ENCODE results near the gene LSM7. TPM values are rescaled to one million over a fixed set of nuclear protein-coding genes. Genes with fewer than 3 reads are reported as not detected.

Gene LSM7
- total and polyA plus RNA-seq, 9 donors: 31.8 to 196 (median 79.6) TPM

- Histone ChIP-seq H3K4me1 (ENCODE audit: insufficient read depth) (no peaks in the 10 kb centered on the region), H3K4me3 (no peak overlapping the region), H3K9me3 (no peaks in the 10 kb centered on the region), H3K36me3 (no peaks in the 10 kb centered on the region), H3K27ac (no peak overlapping the region), H3K27me3 (no peaks in the 10 kb centered on the region)
- DNase-seq: no peak
- TF ChIP-seq, protein P1, sequence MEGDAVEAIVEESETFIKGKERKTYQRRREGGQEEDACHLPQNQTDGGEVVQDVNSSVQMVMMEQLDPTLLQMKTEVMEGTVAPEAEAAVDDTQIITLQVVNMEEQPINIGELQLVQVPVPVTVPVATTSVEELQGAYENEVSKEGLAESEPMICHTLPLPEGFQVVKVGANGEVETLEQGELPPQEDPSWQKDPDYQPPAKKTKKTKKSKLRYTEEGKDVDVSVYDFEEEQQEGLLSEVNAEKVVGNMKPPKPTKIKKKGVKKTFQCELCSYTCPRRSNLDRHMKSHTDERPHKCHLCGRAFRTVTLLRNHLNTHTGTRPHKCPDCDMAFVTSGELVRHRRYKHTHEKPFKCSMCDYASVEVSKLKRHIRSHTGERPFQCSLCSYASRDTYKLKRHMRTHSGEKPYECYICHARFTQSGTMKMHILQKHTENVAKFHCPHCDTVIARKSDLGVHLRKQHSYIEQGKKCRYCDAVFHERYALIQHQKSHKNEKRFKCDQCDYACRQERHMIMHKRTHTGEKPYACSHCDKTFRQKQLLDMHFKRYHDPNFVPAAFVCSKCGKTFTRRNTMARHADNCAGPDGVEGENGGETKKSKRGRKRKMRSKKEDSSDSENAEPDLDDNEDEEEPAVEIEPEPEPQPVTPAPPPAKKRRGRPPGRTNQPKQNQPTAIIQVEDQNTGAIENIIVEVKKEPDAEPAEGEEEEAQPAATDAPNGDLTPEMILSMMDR (IDR thresholded peaks at IDR 0.05): no peak
- TF ChIP-seq POLR2A (IDR thresholded peaks at IDR 0.05) (no peak), EP300 (IDR thresholded peaks at IDR 0.05) (no peak)
- WGBS, 3 donors: 80 to 85% (median 83%) methylated on average over 12 of the region's 12 CpGs
- intact Hi-C loops (cut with DNase I): no loop called here
Observed at GRCh38 chr19:2320939-2321338, 7.4 kb downstream of the LSM7 start.

DNA sequence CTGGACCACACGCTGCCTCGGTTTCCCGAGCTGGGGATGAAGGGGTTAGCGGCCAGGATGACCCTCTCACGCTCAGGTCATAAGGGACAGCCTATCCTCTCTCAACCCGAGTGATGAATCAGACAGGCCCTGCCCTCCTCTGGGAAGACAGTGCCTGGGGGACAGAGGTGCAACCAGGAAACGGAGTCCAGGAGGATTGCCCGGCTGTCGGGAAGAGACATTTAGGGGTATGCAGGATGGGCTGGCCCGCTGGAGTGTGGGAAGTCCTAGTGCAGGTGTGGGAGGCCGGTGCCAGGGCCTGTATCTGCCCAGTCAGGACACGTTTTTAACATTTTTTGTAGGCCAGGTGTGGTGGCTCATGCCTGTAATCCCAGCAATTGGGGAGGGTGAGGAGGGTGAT, 8.3 kb downstream of the LSM7 start:
- H3K27ac ChIP-seq: no peak overlapping the region
- 68 to 76% (median 72%) methylated on average over 12 of the region's 12 CpGs for WGBS, 3 donors
- peaks cover 0 to under 1% of the 10 kb centered on the region in 2 donors for H3K9me3 ChIP-seq
- no peak for DNase-seq
- no peak overlapping the region for H3K4me3 ChIP-seq
- no peak for TF ChIP-seq EP300 (IDR thresholded peaks at IDR 0.05)
- H3K36me3 ChIP-seq: no peaks in the 10 kb centered on the region
- no peaks in the 10 kb centered on the region for H3K27me3 ChIP-seq
- intact Hi-C loops (cut with DNase I): no loop called here
- H3K4me1 ChIP-seq (ENCODE audit: insufficient read depth): no peaks in the 10 kb centered on the region

DNA sequence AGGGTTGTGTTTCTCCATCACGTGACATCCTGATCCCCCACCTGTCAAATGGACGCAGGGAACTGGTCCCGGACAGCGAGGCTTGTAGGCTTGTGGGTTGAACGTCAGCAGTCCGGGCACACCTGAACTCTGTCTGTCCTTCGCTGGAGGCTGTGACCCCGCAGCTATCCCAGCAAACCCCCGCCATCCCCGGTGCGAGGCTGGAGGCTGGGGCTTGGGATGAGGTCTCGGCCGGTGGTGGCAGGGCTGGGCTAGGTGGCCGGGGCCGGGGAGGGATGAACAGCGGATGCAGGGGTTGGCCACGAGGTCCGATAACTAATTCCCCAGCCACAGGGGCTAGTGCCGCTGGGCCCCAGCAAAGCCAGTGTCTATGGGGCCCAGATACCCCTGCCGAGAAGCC, 8.8 kb downstream of the LSM7 start:
- H3K36me3 ChIP-seq: no peaks in the 10 kb centered on the region
- no peak overlapping the region for H3K27ac ChIP-seq
- no peak overlapping the region for H3K4me3 ChIP-seq
- intact Hi-C loops (cut with DNase I): no loop called here
- no peaks in the 10 kb centered on the region for H3K27me3 ChIP-seq
- TF ChIP-seq EP300 (IDR thresholded peaks at IDR 0.05) (no peak), POLR2A (IDR thresholded peaks at IDR 0.05) (no peak)
- TF ChIP-seq, protein P1 (IDR thresholded peaks at IDR 0.05): no peak
- 87 to 93% (median 91%) methylated on average over 17 to 20 of the region's 20 CpGs for WGBS, 3 donors
- H3K4me1 ChIP-seq (ENCODE audit: insufficient read depth): no peaks in the 10 kb centered on the region
- peaks cover 0 to 5% of the 10 kb centered on the region in 2 donors for H3K9me3 ChIP-seq
- DNase-seq: no peak

- Histone ChIP-seq H3K27ac (no peak overlapping the region), H3K4me1 (ENCODE audit: insufficient read depth) (no peaks in the 10 kb centered on the region), H3K27me3 (no peaks in the 10 kb centered on the region), H3K4me3 (no peak overlapping the region), H3K36me3 (no peaks in the 10 kb centered on the region), H3K9me3 (peaks cover 0 to 5% of the 10 kb centered on the region in 2 donors)
- TF ChIP-seq POLR2A (IDR thresholded peaks at IDR 0.05): no peak
- TF ChIP-seq, protein P1 (IDR thresholded peaks at IDR 0.05): no peak
- no peak for TF ChIP-seq EP300 (IDR thresholded peaks at IDR 0.05)
- no peak for DNase-seq
- intact Hi-C loops (cut with DNase I): no loop called here
- WGBS, 3 donors: 89 to 91% (median 90%) methylated on average over 6 of the region's 6 CpGs
Observed at GRCh38 chr19:2318923-2319322, 9.5 kb downstream of the LSM7 start.

- WGBS, 3 donors: 73 to 81% (median 78%) methylated on average over 25 of the region's 25 CpGs
- intact Hi-C loops (cut with DNase I): no loop called here
- Histone ChIP-seq H3K4me1 (ENCODE audit: insufficient read depth) (no peaks in the 10 kb centered on the region), H3K27ac (no peak overlapping the region), H3K36me3 (no peaks in the 10 kb centered on the region), H3K9me3 (peaks cover 0 to 5% of the 10 kb centered on the region in 2 donors), H3K27me3 (no peaks in the 10 kb centered on the region), H3K4me3 (no peak overlapping the region)
- DNase-seq: no peak
- TF ChIP-seq, protein P1 (IDR thresholded peaks at IDR 0.05): no peak
- TF ChIP-seq POLR2A (IDR thresholded peaks at IDR 0.05) (no peak), EP300 (IDR thresholded peaks at IDR 0.05) (no peak)
Observed at GRCh38 chr19:2317756-2318155, 10.6 kb downstream of the LSM7 start.
